ENCODE measurements around the gene SRRT. TPM values are rescaled to one million over a fixed set of nuclear protein-coding genes. Genes with fewer than 3 reads are reported as not detected.
"Not testable (repeated sequence)": the region's sequence is repeated elsewhere in the genome, so short reads cannot be mapped to it uniquely, and the experiment has no call there.

Gene SRRT
- total RNA-seq, 1 donor from 2014 or later: 23.2 TPM

GRCh38 chr7:100892364-100893317, 17.7 kb downstream of the SRRT start:
- DNase-seq (ENCODE audit: low spot score in 2 of 2) (no peak), FAIRE-seq (no peak)

- FAIRE-seq (no peak), DNase-seq (ENCODE audit: low spot score in 2 of 2) (no peak)
Observed at GRCh38 chr7:100893318-100893895, 18.5 kb downstream of the SRRT start.

- no peak for FAIRE-seq
- DNase-seq (ENCODE audit: low spot score in 2 of 2): no peak
Observed at GRCh38 chr7:100893910-100894721, 19.2 kb downstream of the SRRT start.

GRCh38 chr7:100894860-100895700, 20.2 kb downstream of the SRRT start:
- no peak for FAIRE-seq
- peak; percentile 66 to 68 for DNase-seq (ENCODE audit: low spot score in 2 of 2)

GRCh38 chr7:100895701-100895955, 20.7 kb downstream of the SRRT start, which contains the start of gene ACHE:
Gene ACHE, minus strand, starts transcription at chr7:100895888. Its CDS starts 1,656 bp downstream, at chr7:100894232.
- DNase-seq (ENCODE audit: low spot score in 2 of 2) (no peak), FAIRE-seq (no peak)

- peak; percentile 54 to 68 for DNase-seq (ENCODE audit: low spot score in 2 of 2)
- no peak for FAIRE-seq
Observed at GRCh38 chr7:100895956-100896731, 21.2 kb downstream of the SRRT start.

- peak; percentile 58 to 69 for DNase-seq (ENCODE audit: low spot score in 2 of 2)
Observed at GRCh38 chr7:100896732-100897608, 22.1 kb downstream of the SRRT start.

GRCh38 chr7:100897772-100898454, 23.0 kb downstream of the SRRT start:
- DNase-seq (ENCODE audit: low spot score in 2 of 2): peak in 1 of 2 donors; percentile 19
- no peak for FAIRE-seq

More at GRCh38 chr7:100896732-100897608, 22.1 kb downstream of the SRRT start:
- FAIRE-seq: no peak

- DNase-seq (ENCODE audit: low spot score in 2 of 2) (no peak), FAIRE-seq (no peak)
Observed at GRCh38 chr7:100899432-100899831, 24.5 kb downstream of the SRRT start.

- FAIRE-seq (no peak), DNase-seq (ENCODE audit: low spot score in 2 of 2) (no peak)
Observed at GRCh38 chr7:100900978-100901377, 26.1 kb downstream of the SRRT start.

GRCh38 chr7:100901921-100902332, 27.0 kb downstream of the SRRT start:
- no peak for DNase-seq (ENCODE audit: low spot score in 2 of 2)
- no peak for FAIRE-seq

GRCh38 chr7:100902638-100903037, 27.7 kb downstream of the SRRT start:
- DNase-seq (ENCODE audit: low spot score in 2 of 2) (no peak), FAIRE-seq (no peak)

GRCh38 chr7:100908512-100908911, 33.6 kb downstream of the SRRT start:
- no peak for FAIRE-seq

GRCh38 chr7:100910443-100910842, 35.5 kb downstream of the SRRT start:
- FAIRE-seq: not testable (repeated sequence)

More at GRCh38 chr7:100908512-100908911, 33.6 kb downstream of the SRRT start:
- DNase-seq (ENCODE audit: low spot score in 2 of 2): no peak

GRCh38 chr7:100911484-100911883, 36.6 kb downstream of the SRRT start:
- DNase-seq (ENCODE audit: low spot score in 2 of 2) (no peak), FAIRE-seq (no peak)

More at GRCh38 chr7:100910443-100910842, 35.5 kb downstream of the SRRT start:
- DNase-seq (ENCODE audit: low spot score in 2 of 2): not testable (repeated sequence)

- FAIRE-seq (no peak), DNase-seq (ENCODE audit: low spot score in 2 of 2) (no peak)
Observed at GRCh38 chr7:100914208-100914878, 39.4 kb downstream of the SRRT start.

- FAIRE-seq (no peak), DNase-seq (ENCODE audit: low spot score in 2 of 2) (no peak)
Observed at GRCh38 chr7:100914879-100915447, 40.1 kb downstream of the SRRT start.

Measured in frontal cortex (tissue), 4 donors.